ENCODE data around the gene TMEM106C.
"Not testable (repeated sequence)": the region's sequence is repeated elsewhere in the genome, so short reads cannot be mapped to it uniquely, and the experiment has no call there.

Gene TMEM106C

DNA sequence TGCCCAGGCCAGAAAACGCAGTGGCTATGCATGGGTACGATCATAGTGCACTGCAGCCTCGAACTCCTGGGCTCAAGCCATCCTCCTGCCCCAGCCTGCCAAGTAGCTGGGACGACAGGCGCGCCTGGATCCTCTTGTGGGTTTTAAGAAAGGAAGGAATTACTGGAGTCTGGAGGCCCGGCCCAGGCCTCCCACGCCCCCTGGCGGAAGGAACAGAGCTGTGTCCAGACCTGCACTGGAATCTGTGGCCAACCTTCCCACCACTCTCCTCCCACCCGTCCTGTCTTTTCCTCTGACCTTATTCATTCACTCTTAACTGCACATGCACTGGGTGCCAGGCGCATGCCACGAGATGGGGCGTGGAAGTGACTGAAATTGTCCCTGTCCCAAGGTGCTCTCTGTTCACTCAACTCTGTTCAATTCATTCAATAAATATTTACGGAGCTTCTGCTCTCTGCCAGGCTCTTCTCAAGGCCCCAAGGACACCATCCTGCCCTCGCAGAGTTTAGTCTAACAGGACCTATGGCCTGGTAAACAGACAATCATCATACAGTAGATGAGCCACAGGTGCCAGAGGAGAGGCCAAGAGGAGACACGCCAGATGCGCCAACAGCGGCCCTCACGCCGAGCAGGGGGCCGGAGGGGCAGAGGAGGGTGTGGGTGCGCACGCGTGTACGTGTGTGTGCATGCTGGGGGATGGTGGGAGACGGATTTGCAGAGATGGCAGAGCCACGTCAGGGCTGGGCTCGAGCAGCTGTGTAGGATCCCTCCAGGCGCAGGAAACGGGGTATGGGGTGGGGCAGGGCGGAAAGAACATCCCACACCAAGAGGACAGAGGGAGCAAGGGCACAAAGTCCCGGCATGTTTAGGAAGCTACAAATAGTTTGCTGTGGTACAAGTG, 13.7 kb upstream of the TMEM106C start:
- no peak for DNase-seq (ENCODE audit: low read depth)

DNA sequence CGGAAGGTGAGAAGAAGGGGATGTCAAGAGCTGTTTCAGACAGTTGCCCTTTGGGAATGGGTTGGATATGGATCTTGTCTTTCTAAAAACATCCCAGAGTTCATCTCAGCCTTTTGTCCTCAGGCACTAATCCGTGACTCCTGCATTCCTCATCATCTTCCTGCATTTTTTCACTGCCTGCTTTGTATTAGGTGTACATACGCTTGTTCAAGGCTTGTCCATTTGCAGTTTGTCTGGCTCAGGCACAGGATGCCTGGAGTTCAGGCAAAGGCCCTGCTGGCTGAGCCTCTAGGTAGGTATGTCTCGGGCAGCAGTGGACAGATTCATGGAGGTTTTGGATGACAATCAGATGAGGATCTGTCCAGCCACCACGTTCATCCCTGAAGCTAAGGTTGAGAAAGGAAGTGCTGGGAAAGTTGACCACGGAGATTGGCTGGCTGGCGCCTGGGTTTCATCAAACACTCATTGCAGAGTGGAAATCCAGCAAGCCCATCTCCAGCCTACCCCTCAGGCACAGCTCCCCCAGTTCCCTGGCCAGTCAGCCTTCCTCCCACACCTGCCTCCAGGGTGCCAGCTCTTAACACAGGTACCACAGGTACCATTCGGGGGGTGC, 12.4 kb upstream of the TMEM106C start:
- no peak for DNase-seq (ENCODE audit: low read depth)

DNA sequence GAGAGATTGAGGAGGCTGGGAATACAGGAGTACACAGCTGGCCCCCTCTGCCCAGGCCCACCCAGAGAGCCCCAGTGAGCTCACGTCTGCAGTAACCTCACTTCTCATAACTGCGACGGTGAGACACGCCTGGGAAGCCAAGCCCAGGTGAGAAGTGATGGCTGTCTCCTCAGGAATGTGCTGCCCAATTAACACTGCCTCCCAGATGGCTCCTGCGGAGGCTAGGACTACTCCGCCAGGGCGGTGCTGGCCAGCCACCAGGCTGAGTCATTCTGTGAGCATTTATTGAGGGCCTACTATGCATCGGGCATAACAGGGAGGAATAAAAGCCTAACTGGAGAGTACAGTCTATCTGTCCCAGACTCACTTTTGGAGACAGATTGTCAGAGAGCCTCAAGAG, 9.3 kb upstream of the TMEM106C start:
- no peak for DNase-seq (ENCODE audit: low read depth)

DNA sequence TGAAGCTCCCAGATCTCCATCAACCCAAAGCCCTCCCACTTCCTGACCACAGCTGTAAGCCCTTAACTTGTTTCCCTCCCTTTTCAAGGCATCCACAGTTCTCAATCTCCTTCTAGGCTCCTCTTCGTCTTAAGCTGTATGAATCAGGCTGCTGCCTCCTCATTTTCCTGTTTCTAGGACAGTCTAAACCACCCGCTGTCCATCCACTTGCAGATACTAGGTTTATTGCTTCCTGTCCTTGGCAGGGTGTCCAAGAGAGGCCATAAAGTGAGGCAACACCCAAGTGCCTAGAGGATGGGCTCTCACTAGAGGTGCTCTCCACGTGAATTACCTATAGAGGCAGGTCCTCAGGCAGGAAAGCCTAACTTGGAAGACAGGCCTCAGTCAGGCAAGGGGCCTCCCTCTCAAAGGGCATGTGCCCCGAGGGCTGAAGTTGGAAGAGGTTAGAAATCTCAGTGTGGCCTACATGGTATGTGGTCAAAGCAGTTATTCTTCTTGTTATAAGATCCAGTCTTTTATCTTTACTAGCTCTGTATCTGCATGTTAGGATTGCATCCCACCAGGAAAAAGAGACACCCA, 8.8 kb upstream of the TMEM106C start:
- no peak for DNase-seq (ENCODE audit: low read depth)

DNA sequence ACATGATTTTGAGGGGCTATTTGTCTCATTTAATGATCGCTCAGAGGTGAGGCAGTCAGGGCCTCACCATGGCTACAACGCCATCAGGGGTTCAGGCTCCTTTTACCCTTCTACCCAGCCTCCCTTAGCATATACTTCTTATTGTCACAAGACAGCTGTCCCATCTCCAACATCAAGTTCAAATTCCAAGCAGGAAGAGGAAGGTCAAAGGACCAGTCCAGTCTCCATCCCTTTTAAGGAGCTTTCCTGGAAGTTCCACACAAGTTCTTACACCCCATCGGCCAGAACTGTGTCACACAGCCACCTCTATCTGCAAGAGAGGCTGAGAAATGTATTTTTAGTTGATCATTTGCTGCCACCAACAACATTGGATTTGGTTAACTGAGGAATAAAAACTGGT, 8.3 kb upstream of the TMEM106C start:
- no peak for DNase-seq (ENCODE audit: low read depth)

DNA sequence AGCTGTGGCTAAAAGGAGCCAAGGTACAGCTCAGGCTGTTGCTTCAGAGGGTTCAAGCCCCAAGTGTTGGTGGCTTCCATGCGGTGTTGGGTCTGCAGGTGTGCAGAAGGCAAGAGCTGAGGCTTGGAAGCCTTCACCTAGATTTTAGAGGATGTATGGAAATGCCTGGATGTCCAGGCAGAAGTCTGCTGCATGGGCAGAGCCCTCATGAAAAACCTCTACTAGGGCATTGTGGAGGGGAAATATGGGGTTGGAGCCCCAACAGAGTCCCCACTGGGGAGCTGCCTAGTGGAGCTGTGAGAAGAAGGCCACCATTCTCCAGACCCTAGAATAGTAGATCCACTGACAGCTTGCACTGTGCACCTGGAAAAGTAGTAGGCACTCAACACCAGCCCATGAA, 5.7 kb upstream of the TMEM106C start:
- not testable (repeated sequence) for DNase-seq (ENCODE audit: low read depth)

DNA sequence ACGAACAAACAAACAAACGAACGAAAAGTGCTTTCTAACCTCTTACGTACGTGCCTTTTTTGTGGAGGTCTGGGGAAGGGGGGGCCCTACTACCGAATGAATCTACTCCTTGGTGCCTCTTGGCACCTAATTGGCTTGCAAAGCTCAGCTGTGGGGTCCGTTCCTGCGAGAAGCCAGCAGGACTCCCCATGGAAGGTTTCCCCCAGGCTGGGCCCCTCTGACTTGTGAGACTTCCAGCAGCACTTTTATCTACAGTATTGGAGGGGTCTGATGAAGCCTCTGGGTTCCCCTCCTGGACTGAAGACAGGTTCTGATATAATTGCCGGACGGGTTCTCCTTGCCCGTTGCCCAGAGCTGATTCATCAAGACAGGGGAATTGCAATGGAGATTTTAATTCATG, 1.2 kb upstream of the TMEM106C start:
- no peak for DNase-seq (ENCODE audit: low read depth)

DNA sequence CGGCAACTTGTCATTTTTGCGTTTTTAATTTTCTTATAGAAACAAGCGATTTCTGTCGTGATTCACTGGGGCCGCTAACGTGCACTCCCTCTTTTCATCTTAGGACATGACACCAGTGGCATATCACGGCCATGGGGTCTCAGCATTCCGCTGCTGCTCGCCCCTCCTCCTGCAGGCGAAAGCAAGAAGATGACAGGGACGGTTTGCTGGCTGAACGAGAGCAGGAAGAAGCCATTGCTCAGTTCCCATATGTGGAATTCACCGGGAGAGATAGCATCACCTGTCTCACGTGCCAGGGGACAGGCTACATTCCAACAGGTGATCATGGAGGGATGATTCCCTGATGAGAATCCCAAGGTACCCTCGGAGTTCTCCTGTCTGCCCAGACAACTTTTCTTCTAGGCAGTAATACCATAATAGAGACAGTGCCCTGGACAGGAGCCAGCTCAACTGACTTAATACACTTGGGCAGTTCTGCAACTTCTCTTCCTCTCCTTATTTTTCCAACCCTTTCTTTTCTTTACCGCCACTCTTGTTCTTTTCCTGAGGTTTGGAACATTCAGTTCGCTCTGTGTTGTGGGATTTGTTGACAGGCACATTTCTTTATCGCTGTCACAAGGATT, 821 bp downstream of the TMEM106C start:
- DNase-seq (ENCODE audit: low read depth): no peak

DNA sequence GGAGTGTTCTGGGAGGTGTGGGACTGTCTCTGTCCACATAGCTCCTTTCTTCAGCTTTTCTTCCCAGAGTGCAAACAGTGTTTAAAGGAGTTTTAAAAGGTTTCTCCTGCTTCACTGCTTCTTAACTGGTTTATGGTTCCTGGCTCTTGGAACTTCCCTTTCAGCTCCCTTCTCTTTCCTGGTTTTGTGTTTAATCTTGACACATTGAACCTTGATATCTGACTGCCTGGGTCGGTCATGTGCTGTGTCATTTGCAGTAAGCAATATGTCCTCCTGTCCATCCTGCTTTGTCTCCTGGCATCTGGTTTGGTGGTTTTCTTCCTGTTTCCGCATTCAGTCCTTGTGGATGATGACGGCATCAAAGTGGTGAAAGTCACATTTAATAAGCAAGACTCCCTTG, 2.2 kb downstream of the TMEM106C start:
- no peak for DNase-seq (ENCODE audit: low read depth)

DNA sequence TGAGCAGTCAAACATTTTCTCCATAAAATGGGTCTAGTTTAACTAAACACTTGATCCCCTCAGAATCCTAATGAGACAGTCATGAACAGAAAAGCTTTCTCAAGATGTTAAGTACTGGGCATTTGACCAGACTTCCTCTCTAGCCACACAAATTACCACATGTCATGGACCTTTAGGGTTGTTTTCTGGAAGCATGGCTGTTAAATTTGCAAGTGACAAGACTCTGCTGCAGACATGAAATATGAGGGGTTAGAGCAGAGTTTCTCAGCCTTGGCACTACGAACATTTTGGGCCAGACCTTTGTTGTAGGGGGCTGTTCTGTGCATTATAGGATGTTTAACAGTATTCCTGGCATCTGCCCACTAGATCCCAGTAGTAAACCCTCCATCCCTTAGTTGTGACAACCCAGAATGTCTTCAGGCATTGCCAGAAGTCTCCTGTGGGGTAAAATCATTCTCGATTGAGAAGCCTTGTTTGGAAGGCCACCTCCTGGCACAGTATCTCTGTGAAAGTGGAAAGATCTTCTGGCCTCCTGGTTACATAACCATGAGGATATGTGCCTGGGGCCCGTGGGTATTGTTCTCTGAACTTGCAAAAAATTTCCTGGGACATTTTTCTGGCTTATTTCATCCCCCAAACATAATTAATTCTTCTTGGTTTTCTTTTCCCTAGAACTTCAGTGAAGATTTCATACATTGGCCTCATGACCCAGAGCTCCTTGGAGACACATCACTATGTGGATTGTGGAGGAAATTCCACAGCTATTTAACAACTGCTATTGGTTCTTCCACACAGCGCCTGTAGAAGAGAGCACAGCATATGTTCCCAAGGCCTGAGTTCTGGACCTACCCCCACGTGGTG, 4.3 kb downstream of the TMEM106C start:
- DNase-seq (ENCODE audit: low read depth): no peak

DNA sequence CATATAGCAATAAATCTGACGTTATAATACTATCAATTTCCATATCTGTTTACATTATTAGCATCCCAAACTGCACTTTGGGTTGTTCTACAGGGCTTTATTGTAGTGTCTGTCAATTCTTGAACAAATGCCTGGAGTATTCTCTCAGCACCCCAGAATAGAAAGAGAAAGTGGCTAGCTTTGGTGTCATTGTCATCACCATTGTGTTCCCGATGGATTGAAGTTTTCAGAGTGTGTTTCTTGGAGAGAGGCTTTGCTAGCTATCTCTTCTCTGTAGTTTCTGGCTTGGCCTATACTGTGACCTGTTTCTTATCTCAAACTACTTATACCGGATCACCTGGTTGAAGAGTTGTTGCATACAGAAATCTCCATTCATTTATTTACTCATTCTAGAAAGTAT, 6.4 kb downstream of the TMEM106C start:
- no peak for DNase-seq (ENCODE audit: low read depth)

DNA sequence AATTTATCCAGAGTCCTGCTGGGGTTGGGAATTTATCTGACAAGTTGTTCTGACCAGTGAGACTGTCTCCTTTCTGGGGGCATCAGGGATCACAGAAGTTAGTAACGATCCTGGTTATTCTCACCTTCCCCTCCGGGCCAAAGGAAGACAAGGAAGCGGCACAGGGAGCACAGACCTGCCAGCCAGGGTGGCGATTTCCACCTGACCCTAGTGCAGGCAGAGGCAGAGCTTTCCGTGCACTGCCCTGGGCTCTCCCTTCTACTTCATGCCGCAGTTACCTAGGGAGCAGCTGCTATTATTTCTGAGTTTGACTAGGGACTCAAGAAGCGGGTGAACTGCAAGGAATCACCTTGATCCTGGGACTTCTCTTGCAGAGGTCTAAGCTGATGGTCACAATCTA, 7.4 kb downstream of the TMEM106C start:
- no peak for DNase-seq (ENCODE audit: low read depth)

DNA sequence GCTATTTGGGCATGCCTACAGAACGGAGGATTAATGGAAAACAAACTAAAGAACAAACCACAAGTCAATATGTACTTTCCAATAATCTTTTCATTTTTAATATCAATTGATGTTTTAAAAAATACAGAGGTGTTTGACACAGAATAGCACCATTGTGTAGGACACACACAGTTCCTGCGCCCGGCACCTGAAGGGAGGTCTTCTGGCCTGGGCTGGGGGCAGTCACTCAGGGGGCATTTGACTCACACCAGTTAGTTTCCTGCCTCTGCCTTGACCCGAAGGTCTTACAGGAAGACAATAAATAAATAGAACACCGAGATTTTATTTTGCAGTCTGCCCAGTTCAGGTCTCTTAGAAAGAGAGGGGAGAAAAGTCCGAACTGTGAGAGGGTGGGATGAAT, 9.5 kb downstream of the TMEM106C start:
- no peak for DNase-seq (ENCODE audit: low read depth)

DNA sequence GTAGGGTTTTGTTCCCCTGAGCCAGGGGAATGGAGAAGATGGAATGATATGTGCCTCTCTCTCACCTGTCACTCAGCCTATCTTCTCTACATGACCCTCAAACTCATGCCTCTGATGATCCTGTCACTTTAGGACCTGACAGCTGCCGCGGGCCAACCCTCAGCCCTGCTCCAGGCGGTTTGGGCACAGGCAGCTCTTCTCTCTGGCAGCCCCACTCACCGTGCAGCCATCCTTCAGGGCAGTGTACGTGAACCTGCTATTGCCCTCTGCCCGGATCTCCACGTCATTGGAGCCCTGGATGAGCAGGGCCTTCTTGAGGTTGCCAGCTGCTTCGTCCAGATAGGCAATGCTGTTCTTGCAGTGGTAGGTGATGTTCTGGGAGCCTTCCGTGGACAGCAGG, 10.5 kb downstream of the TMEM106C start:
- no peak for DNase-seq (ENCODE audit: low read depth)

DNA sequence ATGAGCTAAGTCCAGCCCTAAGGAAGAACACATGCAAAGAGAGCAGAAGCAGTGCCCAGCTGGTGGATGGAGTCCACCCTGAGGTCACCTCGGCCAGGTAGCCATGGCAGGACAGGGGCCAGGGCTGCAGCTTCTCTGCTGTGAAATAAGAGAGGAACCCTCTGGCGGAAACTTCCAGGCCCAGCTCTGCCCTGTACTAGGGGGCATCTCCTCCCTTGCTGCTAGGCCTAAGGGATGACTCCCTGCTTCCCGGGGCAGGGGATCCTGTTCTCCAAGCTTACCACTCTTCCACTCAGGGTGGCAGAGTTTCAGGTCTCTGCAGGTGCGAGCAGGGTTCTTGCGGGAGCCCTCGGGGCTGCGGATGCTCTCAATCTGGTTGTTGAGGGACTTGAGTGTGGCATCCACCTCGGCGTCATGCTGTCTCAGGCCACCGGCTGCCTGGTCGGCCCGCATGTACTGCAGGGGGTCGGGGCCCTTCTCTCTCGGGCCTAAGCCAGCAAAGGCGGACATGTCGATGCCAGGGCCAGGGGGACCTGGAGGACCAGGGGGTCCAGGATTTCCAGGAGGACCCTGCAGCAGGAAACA, 11.7 kb downstream of the TMEM106C start:
- DNase-seq (ENCODE audit: low read depth): no peak

DNA sequence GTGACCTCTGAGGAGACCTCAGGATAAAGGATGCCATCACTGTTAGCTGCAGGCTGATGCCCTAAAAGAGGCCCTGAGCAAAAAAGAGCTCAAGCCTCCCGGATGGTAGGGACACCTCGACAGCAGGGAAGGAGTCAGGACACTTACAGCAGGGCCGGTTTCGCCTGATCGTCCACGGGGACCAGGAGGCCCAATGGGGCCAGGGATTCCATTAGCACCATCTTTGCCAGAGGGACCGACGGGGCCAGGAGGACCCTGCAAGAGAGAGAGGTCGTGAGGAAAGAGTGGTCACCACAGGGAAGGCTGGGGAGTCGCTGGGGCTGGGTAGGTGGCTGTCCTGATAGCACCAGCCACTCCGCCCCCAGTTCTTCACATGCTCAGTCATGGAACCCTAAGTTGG, 12.4 kb downstream of the TMEM106C start:
- DNase-seq (ENCODE audit: low read depth): no peak

DNA sequence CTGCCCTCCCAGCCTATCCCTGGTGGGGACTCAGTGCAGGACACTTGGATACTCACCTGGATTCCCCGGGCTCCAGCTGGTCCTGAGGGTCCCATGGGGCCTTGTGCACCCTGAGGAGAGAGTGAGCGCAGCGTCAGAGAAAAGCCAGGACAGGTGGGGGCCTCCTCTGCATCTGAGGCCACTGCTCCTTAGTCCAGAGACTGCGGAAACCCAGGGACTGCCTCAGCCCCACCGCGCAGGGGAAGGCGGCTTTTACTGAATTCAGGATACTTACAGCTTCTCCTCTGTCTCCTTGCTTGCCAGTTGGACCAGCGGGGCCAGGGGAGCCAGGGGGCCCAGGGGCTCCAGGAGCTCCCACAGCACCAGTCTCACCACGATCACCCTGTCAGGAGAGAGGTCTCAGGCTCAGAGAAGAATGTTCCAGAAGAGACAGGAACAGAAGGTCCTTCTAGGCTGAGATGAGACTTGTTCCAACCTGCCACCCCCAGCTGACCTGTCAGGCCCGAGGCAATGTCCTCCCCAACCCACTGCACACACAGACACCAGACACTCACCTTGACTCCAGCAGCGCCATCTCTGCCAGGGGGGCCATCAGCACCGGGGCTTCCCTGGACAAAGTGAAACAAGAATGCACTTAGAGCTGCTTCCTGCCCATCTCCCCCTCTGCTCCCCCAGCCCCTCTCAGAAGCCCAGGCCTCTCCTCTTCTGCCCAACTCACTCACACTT, 13.8 kb downstream of the TMEM106C start:
- no peak for DNase-seq (ENCODE audit: low read depth)

DNA sequence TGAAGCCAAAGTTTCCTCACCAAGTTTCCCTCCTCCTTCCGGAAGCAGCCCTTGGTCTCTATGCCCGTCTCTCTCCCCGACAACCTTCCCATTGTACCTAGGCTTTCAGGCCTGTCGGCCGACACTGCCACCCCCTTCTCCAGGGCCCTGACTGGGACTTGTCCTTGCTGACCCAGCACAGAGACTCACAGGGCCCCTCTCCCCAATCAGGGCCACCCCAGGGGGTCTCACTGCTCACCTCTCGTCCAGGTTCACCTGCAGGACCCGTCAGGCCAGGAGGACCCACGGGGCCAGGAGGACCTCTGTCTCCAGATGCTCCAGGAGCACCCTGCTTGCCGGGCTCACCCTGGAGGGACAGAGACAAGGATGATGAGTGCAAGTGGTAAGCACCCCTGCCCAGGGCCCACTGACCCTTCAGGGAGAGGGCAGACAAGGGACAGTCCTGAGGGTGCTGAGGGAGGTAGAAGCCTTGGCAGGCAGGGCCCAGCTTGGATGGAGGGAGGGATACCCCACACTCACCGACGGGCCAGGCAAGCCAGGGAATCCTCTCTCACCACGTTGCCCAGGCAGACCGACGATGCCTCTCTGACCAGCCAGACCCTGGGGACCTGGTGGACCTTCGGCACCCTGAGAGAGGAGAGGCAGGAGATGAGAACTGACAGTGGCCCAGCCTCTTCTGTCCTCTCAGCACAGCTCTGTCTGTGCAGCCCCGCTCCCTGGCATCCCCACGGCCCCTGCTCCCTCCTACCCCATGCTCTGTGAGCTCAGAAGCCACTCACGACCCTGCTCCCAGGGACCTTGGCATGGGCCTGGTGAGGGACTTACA, 14.6 kb downstream of the TMEM106C start:
- no peak for DNase-seq (ENCODE audit: low read depth)

DNA sequence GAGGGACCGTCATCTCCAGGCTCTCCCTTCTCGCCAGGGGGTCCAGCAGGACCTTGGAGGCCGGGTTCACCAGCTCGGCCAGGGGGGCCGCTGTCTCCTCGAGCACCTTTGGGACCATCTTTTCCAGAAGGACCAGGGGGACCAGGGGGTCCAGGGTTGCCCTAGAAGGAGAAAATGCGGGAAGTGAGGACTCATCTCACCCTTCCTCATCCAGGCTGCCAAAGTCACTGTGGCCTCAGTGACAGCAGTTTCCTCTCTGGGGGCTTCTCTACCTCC, 15.1 kb downstream of the TMEM106C start:
- DNase-seq (ENCODE audit: low read depth): no peak

DNA sequence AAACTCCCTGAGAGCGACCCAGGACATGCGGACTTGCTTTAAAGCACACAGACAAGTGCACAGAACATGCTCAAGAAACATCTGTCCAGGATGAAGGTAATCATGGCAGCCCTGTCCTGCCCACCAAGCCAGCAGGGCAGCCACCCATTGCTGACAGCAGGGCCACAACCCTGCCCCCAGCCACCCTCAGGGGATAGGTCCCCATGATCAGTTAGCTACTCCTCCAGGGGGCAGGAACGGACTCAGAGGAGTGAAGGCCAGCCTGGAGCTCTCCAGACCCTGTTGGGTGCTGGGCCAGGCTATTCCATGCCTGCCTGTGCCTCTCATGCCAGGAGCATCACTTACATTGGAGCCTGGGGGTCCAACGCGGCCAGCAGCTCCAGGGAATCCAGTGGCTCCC, 15.8 kb downstream of the TMEM106C start:
- DNase-seq (ENCODE audit: low read depth): no peak

Measured in activated gamma-delta T cell treated with anti-CD3 and anti-CD28 coated beads, Interleukin-2, amount 50 U/mL, for 16 hours (primary cell).